H1 (cell line): ENCODE measurements around the gene KCNH1. TPM values are rescaled to one million over a fixed set of nuclear protein-coding genes. Genes with fewer than 3 reads are reported as not detected.

Experiments
- CTCF ChIA-PET: fragments of 300-600 bp; sonication (Branson Sonifier 250); formaldehyde crosslinking; loops from one replicate; lab custom pipeline; 2021; ENCODE audit not compliant: partially characterized antibody; lab: Charles Lee
- POLR2A ChIA-PET: fragments of 300-600 bp; sonication (Branson Sonifier 250); formaldehyde crosslinking; loops from one replicate; lab custom pipeline; 2021; ENCODE audit warnings: inconsistent platforms; ENCODE audit not compliant: partially characterized antibody; lab: Charles Lee
- DNase-seq, 2 experiments: peaks; one replicate each; pipeline versions ENCODE4 v3.0.0 to v3.0.0-alpha.2; 2010 to 2022; ENCODE audit warnings: low spot score in 2 of 2, low read depth in 1 of 2, mixed read lengths in 1 of 2
- FAIRE-seq: peaks from 2 replicates; lab custom pipeline; 2011; peaks lifted over from hg19 to GRCh38; lab: Jason Lieb, UNC
- H2AFZ ChIP-seq: 2 replicates; pipeline ENCODE4 v1.8.1; 2012; ENCODE audit warnings: low read length, inconsistent platforms
- H2AK5ac ChIP-seq: 2 replicates; pipeline ENCODE4 v1.6.1; 2013; ENCODE audit warnings: low read depth, low read length
- H2BK120ac ChIP-seq: replicated peaks from 2 replicates; pipeline ENCODE3; 2013; ENCODE audit warnings: low read depth, low read length, inconsistent platforms
- H2BK12ac ChIP-seq: 2 replicates; pipeline ENCODE4 v1.6.1; 2013; ENCODE audit warnings: low read depth, low read length
- H2BK15ac ChIP-seq: 2 replicates; pipeline ENCODE4 v1.6.1; 2013; ENCODE audit warnings: low read length
- H2BK20ac ChIP-seq: 2 replicates; pipeline ENCODE4 v1.6.1; 2013; ENCODE audit warnings: low read length
- H2BK5ac ChIP-seq: 2 replicates; pipeline ENCODE4 v1.6.1; 2013; ENCODE audit warnings: low read depth, low read length
- H3K14ac ChIP-seq: 2 replicates; pipeline ENCODE4 v1.6.1; 2013; ENCODE audit warnings: inconsistent platforms; ENCODE audit not compliant: insufficient read length
- H3K18ac ChIP-seq: 2 replicates; pipeline ENCODE4 v1.6.1; 2013; ENCODE audit warnings: low read length; ENCODE audit errors: extremely low read depth
- H3K23ac ChIP-seq: 2 replicates; pipeline ENCODE4 v1.6.1; 2013; ENCODE audit warnings: inconsistent platforms; ENCODE audit not compliant: insufficient read length
- H3K23me2 ChIP-seq: 2 replicates; pipeline ENCODE4 v1.6.1; 2013; ENCODE audit warnings: low read depth, low read length
- H3K27ac ChIP-seq: 2 replicates; pipeline ENCODE4 v1.6.1; 2011; ENCODE audit warnings: low read depth, low read length, inconsistent platforms
- H3K27me3 ChIP-seq, 4 experiments: replicated peaks in 1 of 4; 1 replicate in 1 of 4; 2 replicates in 3 of 4; pipeline versions ENCODE4 v1.6.1 to v1.8.1; 2011 to 2013; ENCODE audit warnings: low read length in 3 of 4, mild to moderate bottlenecking in 3 of 4, inconsistent platforms in 2 of 4, mixed read lengths in 2 of 4, moderate library complexity in 1 of 4; ENCODE audit not compliant: control insufficient read depth in 3 of 4, insufficient read depth in 3 of 4; ENCODE audit errors: extremely low read depth in 1 of 4
- H3K36me3 ChIP-seq, 4 experiments: 2 replicates each; pipeline versions ENCODE4 v1.6.1 to v1.8.1; 2011 to 2013; ENCODE audit warnings: mild to moderate bottlenecking in 4 of 4, low read length in 3 of 4, moderate library complexity in 2 of 4, control low read depth in 1 of 4, inconsistent platforms in 1 of 4; ENCODE audit not compliant: insufficient read depth in 4 of 4, control insufficient read depth in 2 of 4
- H3K4ac ChIP-seq: replicated peaks from 2 replicates; pipeline ENCODE3; 2013; ENCODE audit warnings: low read length, low read depth, mixed read lengths, inconsistent platforms; ENCODE audit not compliant: insufficient read length
- H3K4me1 ChIP-seq, 4 experiments: replicated peaks in 1 of 4; 1 replicate in 1 of 4; 2 replicates in 3 of 4; pipeline versions ENCODE4 v1.6.1 to v1.8.1; 2011 to 2013; ENCODE audit warnings: low read length in 3 of 4, inconsistent platforms in 2 of 4, mixed read lengths in 1 of 4; ENCODE audit not compliant: insufficient read depth in 4 of 4, control insufficient read depth in 3 of 4
- H3K4me2 ChIP-seq, 2 experiments: 2 replicates each; pipeline versions ENCODE4 v1.6.1 to v1.8.1; 2011 to 2013; ENCODE audit warnings: low read depth in 2 of 2, low read length in 2 of 2, control low read depth in 1 of 2, inconsistent platforms in 1 of 2, mild to moderate bottlenecking in 1 of 2; ENCODE audit not compliant: insufficient read depth in 1 of 2
- H3K4me3 ChIP-seq, 4 experiments: fragments of 200-600, 300-600 bp in 1 of 4; sonication (generic), shearing (Covaris generic), sonication (Bioruptor Twin) in 1 of 4; 2 replicates each; pipeline versions ENCODE4 v1.5.1 to v1.8.1; 2011 to 2016; ENCODE audit warnings: low read length in 4 of 4, low read depth in 3 of 4, control low read depth in 2 of 4, inconsistent platforms in 2 of 4, mild to moderate bottlenecking in 2 of 4, mixed read lengths in 1 of 4, moderate library complexity in 1 of 4; ENCODE audit not compliant: insufficient read depth in 2 of 4; ENCODE audit errors: extremely low read depth in 1 of 4
- H3K56ac ChIP-seq: replicated peaks from 2 replicates; pipeline ENCODE3; 2013; ENCODE audit warnings: low read depth, mild to moderate bottlenecking, mixed read lengths, low read length, inconsistent platforms; ENCODE audit not compliant: insufficient read length
- H3K79me1 ChIP-seq: 2 replicates; pipeline ENCODE4 v1.6.1; 2013; ENCODE audit warnings: low read depth, low read length, control low read depth
- H3K79me2 ChIP-seq, 2 experiments: 2 replicates each; pipeline versions ENCODE4 v1.6.1 to v1.8.1; 2012 to 2013; ENCODE audit warnings: low read length in 2 of 2, mild to moderate bottlenecking in 2 of 2, inconsistent platforms in 1 of 2; ENCODE audit not compliant: insufficient read depth in 2 of 2, control insufficient read depth in 1 of 2
- H3K9ac ChIP-seq, 4 experiments: replicated peaks in 1 of 4; 1 replicate in 1 of 4; 2 replicates in 3 of 4; pipeline versions ENCODE4 v1.6.1 to v1.8.1; 2011 to 2013; ENCODE audit warnings: low read depth in 3 of 4, low read length in 3 of 4, control low read depth in 2 of 4, mild to moderate bottlenecking in 2 of 4, moderate library complexity in 2 of 4, inconsistent platforms in 1 of 4; ENCODE audit errors: extremely low read depth in 1 of 4
- H3K9me3 ChIP-seq, 2 experiments: 2 replicates each; pipeline versions ENCODE4 v1.6.1 to v1.8.1; 2012 to 2013; ENCODE audit warnings: mild to moderate bottlenecking in 2 of 2, moderate library complexity in 2 of 2, control low read depth in 1 of 2, inconsistent platforms in 1 of 2, low read depth in 1 of 2, low read length in 1 of 2, mixed read lengths in 1 of 2; ENCODE audit not compliant: insufficient read depth in 2 of 2
- H4K20me1 ChIP-seq, 2 experiments: replicated peaks in 1 of 2; 2 replicates each; pipeline versions ENCODE3 to v1.8.1; 2011 to 2013; ENCODE audit warnings: inconsistent platforms in 2 of 2, low read length in 2 of 2, mild to moderate bottlenecking in 1 of 2; ENCODE audit not compliant: insufficient read depth in 2 of 2, control insufficient read depth in 1 of 2
- H4K5ac ChIP-seq: 2 replicates; pipeline ENCODE4 v1.6.1; 2013; ENCODE audit warnings: low read length, low read depth, mixed read lengths, inconsistent platforms; ENCODE audit not compliant: insufficient read length
- H4K8ac ChIP-seq: 2 replicates; pipeline ENCODE4 v1.8.0; 2013; ENCODE audit warnings: mild to moderate bottlenecking, moderate library complexity, low read length, inconsistent platforms; ENCODE audit not compliant: insufficient read depth; ENCODE audit errors: extremely low read depth
- H4K91ac ChIP-seq: replicated peaks from 2 replicates; pipeline ENCODE3; 2013; ENCODE audit warnings: low read length, mixed read lengths, inconsistent platforms; ENCODE audit not compliant: insufficient read length
- CBX8 ChIP-seq: fragments of 300-800, 300-1000 bp; sonication (generic); IDR thresholded peaks from 2 replicates; pipeline ENCODE4 v1.7.1; 2016; ENCODE audit warnings: low read depth, low read length, borderline replicate concordance
- MAFK ChIP-seq: IDR thresholded peaks from 2 replicates; pipeline ENCODE4 v1.6.1; 2012; ENCODE audit warnings: low read depth, mild to moderate bottlenecking, improper control_type of control experiment, low read length
- NRF1 ChIP-seq: IDR thresholded peaks from 2 replicates; pipeline ENCODE4 v1.6.1; 2011; ENCODE audit warnings: mild to moderate bottlenecking, low read depth, low read length, improper control_type of control experiment
- RFX5 ChIP-seq: IDR thresholded peaks from 2 replicates; pipeline ENCODE4 v1.6.1; 2011; ENCODE audit warnings: low read depth, low read length, improper control_type of control experiment, borderline replicate concordance
- SIX5 ChIP-seq: IDR thresholded peaks from 2 replicates; pipeline ENCODE4 v1.6.1; 2011; ENCODE audit warnings: mild to moderate bottlenecking, low read depth, low read length
- SP2 ChIP-seq: IDR thresholded peaks from 2 replicates; pipeline ENCODE4 v1.6.1; 2012; ENCODE audit warnings: mild to moderate bottlenecking, low read length, inconsistent platforms
- SP4 ChIP-seq: IDR thresholded peaks from 2 replicates; pipeline ENCODE4 v1.6.1; 2012; ENCODE audit warnings: low read length, inconsistent platforms
- TAF1 ChIP-seq: IDR thresholded peaks from 2 replicates; pipeline ENCODE4 v1.6.1; 2011; ENCODE audit warnings: mild to moderate bottlenecking, low read depth, low read length
- USF2 ChIP-seq: IDR thresholded peaks from 2 replicates; pipeline ENCODE4 v1.6.1; 2011; ENCODE audit warnings: low read length, improper control_type of control experiment
- WGBS, 2 experiments: shearing (Covaris generic) in 1 of 2; methylation state at CpG; one replicate each; pipeline versions ENCODE4 v1.1.6 to v1.1.7; 2013 to 2015; ENCODE audit warnings: low lambda C conversion rate in 2 of 2, mixed read lengths in 2 of 2, inconsistent platforms in 1 of 2, low coverage in 1 of 2, missing lambda C conversion rate in 1 of 2; ENCODE audit not compliant: insufficient replicate concordance in 2 of 2, insufficient coverage in 1 of 2, insufficient read length in 1 of 2; ENCODE audit errors: extremely low coverage in 1 of 2, missing lambda C conversion rate in 1 of 2; 5-methylcytosine and 5-hydroxymethylcytosine counted together
- polyA plus RNA-seq, 7 experiments: library from polyadenylated mRNA; depleted of rRNA in 3 of 7; stranded (reverse) in 5 of 7; unstranded in 2 of 7; fragments of >200 nt in 5 of 7; fragments of 200-250 nt in 2 of 7; gene quantifications; 1 replicate in 5 of 7; 2 replicates in 1 of 7; 4 replicates in 1 of 7; pipeline versions ENCODE4 v1.2.1 to v1.2.3, GENCODE V29; 2011 to 2013; ENCODE audit warnings: missing spikeins in 2 of 7, mixed read lengths in 2 of 7
- total RNA-seq: library from RNA; stranded (reverse); fragmentation: NEBNext Ultra II Directional; extraction: Animal tissue kit (Norgen Biotek cat#: 25700); gene quantifications from 2 replicates; pipeline ENCODE4 v1.2.1, GENCODE V29; 2021

Gene KCNH1
- total and polyA plus RNA-seq, 2 of the 8 experiments (the other 6 are each of a cell fraction or from before 2014, with no cell fraction given), result 0.27 to 0.34 TPM

DNA sequence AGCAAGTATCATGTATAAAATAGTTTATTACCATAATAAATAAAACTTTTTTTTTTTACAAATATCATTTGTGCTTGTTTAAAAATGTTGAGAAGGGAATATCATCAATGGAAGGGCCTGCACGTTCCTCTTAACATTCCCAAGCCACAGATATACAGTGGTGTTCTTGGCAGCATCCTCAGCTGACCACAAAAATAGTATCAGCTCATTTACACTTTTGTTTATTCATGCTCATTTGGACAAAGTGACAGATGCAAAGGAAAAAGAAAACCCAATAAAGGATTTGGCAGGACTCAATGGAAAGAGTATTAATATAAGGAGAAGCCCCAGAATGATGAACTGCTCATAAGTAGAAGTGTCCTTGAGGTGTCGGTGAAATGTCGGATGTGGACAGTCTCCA, 455.6 kb downstream of the KCNH1 start (continued):
- TF ChIP-seq SP2, result no peak

DNA sequence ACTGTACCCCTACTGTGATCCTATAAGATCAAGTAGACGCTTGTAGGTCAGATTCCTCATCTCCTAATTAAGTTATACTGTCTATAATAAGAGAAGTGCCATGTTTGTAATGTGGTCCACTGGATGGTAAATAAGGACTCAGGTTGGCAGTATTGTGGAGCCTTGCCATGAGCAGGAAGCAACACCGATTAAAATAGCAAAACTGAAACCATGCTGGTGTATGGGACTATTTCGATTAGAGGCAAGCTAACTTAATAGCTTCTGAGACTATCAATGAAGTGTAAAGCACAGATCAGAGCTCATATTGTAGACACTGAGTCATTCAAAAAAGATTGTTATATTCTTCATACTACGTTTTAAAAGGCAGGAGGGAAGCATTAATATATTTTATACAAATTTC, 456.4 kb downstream of the KCNH1 start:
- H4K91ac ChIP-seq, result no peak overlapping the region
- no peak overlapping the region for H3K4me2 ChIP-seq
- H3K27ac ChIP-seq, result no peak overlapping the region
- no peak overlapping the region for H2BK5ac ChIP-seq
- no peaks in the 10 kb centered on the region for H3K79me1 ChIP-seq
- no peaks in the 10 kb centered on the region for H4K20me1 ChIP-seq
- no peak overlapping the region for H2BK120ac ChIP-seq
- H3K9ac ChIP-seq, result no peak overlapping the region
- H3K23ac ChIP-seq, result no peak overlapping the region
- H3K14ac ChIP-seq, result no peak overlapping the region
- DNase-seq (no peak), FAIRE-seq (no peak)
- no peak overlapping the region for H2BK12ac ChIP-seq
- no peaks in the 10 kb centered on the region for H3K79me2 ChIP-seq
- no peaks in the 10 kb centered on the region for H3K4me1 ChIP-seq
- no peak overlapping the region for H3K4ac ChIP-seq
- H3K9me3 ChIP-seq, result no peaks in the 10 kb centered on the region
- no peak overlapping the region for H2BK15ac ChIP-seq
- ChIA-PET POLR2A (no interaction called here), CTCF (no interaction called here)
- H3K36me3 ChIP-seq, result no peaks in the 10 kb centered on the region
- H3K23me2 ChIP-seq, result no peaks in the 10 kb centered on the region
- WGBS, 2 experiments, result 93% methylated on average over 4 of the region's 4 CpGs; no CpG with 5 or more reads in 1 of the 2 experiments
- H2BK20ac ChIP-seq, result no peak overlapping the region
- H2AFZ ChIP-seq, result no peak overlapping the region
- no peak overlapping the region for H3K18ac ChIP-seq
- no peaks in the 10 kb centered on the region for H3K27me3 ChIP-seq
- TF ChIP-seq RFX5 (no peak), TAF1 (no peak), SP4 (no peak), CBX8 (no peak), SIX5 (no peak), NRF1 (no peak), USF2 (no peak), MAFK (no peak)
- TF ChIP-seq, all 59 proteins: peak for 0
- no peak overlapping the region for H3K56ac ChIP-seq
- no peak overlapping the region for H4K8ac ChIP-seq
- no peak overlapping the region for H2AK5ac ChIP-seq
- H3K4me3 ChIP-seq, result no peak overlapping the region
- no peak overlapping the region for H4K5ac ChIP-seq
